Liver (tissue), 9 donors: ENCODE results near the gene PKD1. TPM values are rescaled to one million over a fixed set of nuclear protein-coding genes. Genes with fewer than 3 reads are reported as not detected.

Source experiments
- DNase-seq: peaks from one replicate; pipeline ENCODE4 v3.0.0-alpha.2; 2017; ENCODE audit warnings: low spot score
- H3K27ac ChIP-seq, 2 donors: one replicate each; pipeline ENCODE4 v1.7.0; 2013; ENCODE audit warnings: inconsistent platforms in 2 of 2, low read length in 2 of 2, control low read depth in 1 of 2, low read depth in 1 of 2, mild to moderate bottlenecking in 1 of 2
- H3K27me3 ChIP-seq, 4 donors: one replicate each; pipeline versions ENCODE4 v1.6.1 to v1.7.0; 2013; ENCODE audit warnings: low read length in 3 of 4, inconsistent platforms in 1 of 4, mild to moderate bottlenecking in 1 of 4, moderate library complexity in 1 of 4; ENCODE audit not compliant: control insufficient read depth in 4 of 4, insufficient read depth in 4 of 4
- H3K36me3 ChIP-seq, 4 donors: one replicate each; pipeline versions ENCODE4 v1.6.1 to v1.7.0; 2013; ENCODE audit warnings: low read length in 3 of 4, mild to moderate bottlenecking in 3 of 4, low read depth in 1 of 4, moderate library complexity in 1 of 4; ENCODE audit not compliant: control insufficient read depth in 4 of 4, insufficient read depth in 3 of 4
- H3K4me1 ChIP-seq, 4 donors: one replicate each; pipeline versions ENCODE4 v1.6.1 to v1.7.0; 2013; ENCODE audit warnings: low read length in 3 of 4, mild to moderate bottlenecking in 3 of 4, moderate library complexity in 1 of 4; ENCODE audit not compliant: control insufficient read depth in 4 of 4, insufficient read depth in 4 of 4
- H3K4me3 ChIP-seq, 3 donors: one replicate each; pipeline versions ENCODE4 v1.6.1 to v1.7.0; 2013; ENCODE audit warnings: low read length in 3 of 3, control low read depth in 1 of 3, low read depth in 1 of 3, mild to moderate bottlenecking in 1 of 3
- H3K9ac ChIP-seq, 2 donors: one replicate each; pipeline ENCODE4 v1.7.0; 2013; ENCODE audit warnings: low read length in 2 of 2, mild to moderate bottlenecking in 2 of 2, moderate library complexity in 2 of 2, control low read depth in 1 of 2, low read depth in 1 of 2
- H3K9me3 ChIP-seq, 4 donors: one replicate each; pipeline versions ENCODE4 v1.6.1 to v1.7.0; 2013; ENCODE audit warnings: low read length in 3 of 4; ENCODE audit not compliant: control insufficient read depth in 4 of 4
- EGR1 ChIP-seq, 2 donors: IDR thresholded peaks; 2 replicates each; pipeline ENCODE4 v1.6.1; 2016 to 2018; ENCODE audit warnings: antibody characterized with exemption in 2 of 2, low read depth in 2 of 2
- FOXA1 ChIP-seq: IDR thresholded peaks from 2 replicates; pipeline ENCODE4 v1.6.1; 2016; ENCODE audit warnings: antibody characterized with exemption
- FOXA2 ChIP-seq: IDR thresholded peaks from 2 replicates; pipeline ENCODE4 v1.6.1; 2016; ENCODE audit warnings: antibody characterized with exemption
- GABPA ChIP-seq, 2 donors: IDR thresholded peaks in 1 of 2; conservative IDR thresholded peaks in 1 of 2; 2 replicates each; pipeline ENCODE4 v1.6.1; 2016; ENCODE audit warnings: antibody characterized with exemption in 2 of 2, mild to moderate bottlenecking in 1 of 2, moderate library complexity in 1 of 2
- HNF4A ChIP-seq, 2 donors: conservative IDR thresholded peaks; 2 replicates each; pipeline ENCODE4 v1.6.1; 2016; ENCODE audit warnings: antibody characterized with exemption in 2 of 2, mild to moderate bottlenecking in 2 of 2
- HNF4G ChIP-seq: IDR thresholded peaks from 2 replicates; pipeline ENCODE4 v1.6.1; 2016; ENCODE audit warnings: antibody characterized with exemption
- JUND ChIP-seq, 2 donors: IDR thresholded peaks; 2 replicates each; pipeline ENCODE4 v1.6.1; 2016; ENCODE audit warnings: antibody characterized with exemption in 2 of 2
- NR2F2 ChIP-seq: IDR thresholded peaks from 2 replicates; pipeline ENCODE4 v1.6.1; 2016; ENCODE audit warnings: antibody characterized with exemption
- RAD21 ChIP-seq, 2 donors: IDR thresholded peaks; 2 replicates each; pipeline ENCODE4 v1.6.1; 2016; ENCODE audit warnings: antibody characterized with exemption in 2 of 2, mild to moderate bottlenecking in 2 of 2
- RXRA ChIP-seq, 2 donors: IDR thresholded peaks; 2 replicates each; pipeline ENCODE4 v1.6.1; 2017 to 2018; ENCODE audit warnings: antibody characterized with exemption in 2 of 2, mild to moderate bottlenecking in 1 of 2
- SP1 ChIP-seq: IDR thresholded peaks from 2 replicates; pipeline ENCODE4 v1.6.1; 2018; ENCODE audit warnings: antibody characterized with exemption, mild to moderate bottlenecking
- TAF1 ChIP-seq: conservative IDR thresholded peaks from 2 replicates; pipeline ENCODE4 v1.6.1; 2016; ENCODE audit warnings: antibody characterized with exemption, mild to moderate bottlenecking
- YY1 ChIP-seq: IDR thresholded peaks from 2 replicates; pipeline ENCODE4 v1.6.1; 2016; ENCODE audit warnings: antibody characterized with exemption, mild to moderate bottlenecking
- WGBS: extraction: QIAGEN DNeasy Blood & Tissue Kit; methylation state at CpG from one replicate; pipeline ENCODE4 v1.1.7; 2013; 5-methylcytosine and 5-hydroxymethylcytosine counted together
- polyA plus RNA-seq, 2 donors: library from polyadenylated mRNA; stranded (reverse) in 1 of 2; unstranded in 1 of 2; fragments of 200-250 nt in 1 of 2; fragments of >200 nt in 1 of 2; fragmentation: Nextera tagmentation in 1 of 2; extraction: Ambion mirVana in 1 of 2; gene quantifications; one replicate each; pipeline versions ENCODE4 v1.2.1 to v1.2.3, GENCODE V29; 2013 to 2015
- total RNA-seq, 2 donors: library from RNA; depleted of rRNA; stranded (reverse); fragments of >200 nt; gene quantifications; one replicate each; pipeline ENCODE4 v1.2.3, GENCODE V29; 2014
- TF ChIP-seq, protein P1 (sequence below): IDR thresholded peaks from 2 replicates; pipeline ENCODE4 v1.6.1; 2016; ENCODE audit warnings: antibody characterized with exemption, mild to moderate bottlenecking
- TF ChIP-seq, protein P2 (sequence below): fragments of 150-350 bp; IDR thresholded peaks from 2 replicates; pipeline ENCODE4 v1.5.1; 2017; ENCODE audit warnings: improper control_type of control experiment, low read depth, low read length; ENCODE audit not compliant: missing input control
- TF ChIP-seq, protein P3 (sequence below): IDR thresholded peaks from 2 replicates; pipeline ENCODE4 v1.6.1; 2016; ENCODE audit warnings: antibody characterized with exemption
- TF ChIP-seq, protein P4 (sequence below): IDR thresholded peaks from 2 replicates; pipeline ENCODE4 v1.6.1; 2016; ENCODE audit warnings: antibody characterized with exemption
- TF ChIP-seq, protein P5 (sequence below): IDR thresholded peaks from 2 replicates; pipeline ENCODE4 v1.6.1; 2016; ENCODE audit warnings: antibody characterized with exemption
- donor health status: healthy.
- donor health status: healthy.
- donor health status: healthy.
- donor health status: healthy.
- donor health status: healthy.

The PKD1 gene
- total and polyA plus RNA-seq, 4 donors = 8.0 to 58.4 (median 25.6) TPM

DNA sequence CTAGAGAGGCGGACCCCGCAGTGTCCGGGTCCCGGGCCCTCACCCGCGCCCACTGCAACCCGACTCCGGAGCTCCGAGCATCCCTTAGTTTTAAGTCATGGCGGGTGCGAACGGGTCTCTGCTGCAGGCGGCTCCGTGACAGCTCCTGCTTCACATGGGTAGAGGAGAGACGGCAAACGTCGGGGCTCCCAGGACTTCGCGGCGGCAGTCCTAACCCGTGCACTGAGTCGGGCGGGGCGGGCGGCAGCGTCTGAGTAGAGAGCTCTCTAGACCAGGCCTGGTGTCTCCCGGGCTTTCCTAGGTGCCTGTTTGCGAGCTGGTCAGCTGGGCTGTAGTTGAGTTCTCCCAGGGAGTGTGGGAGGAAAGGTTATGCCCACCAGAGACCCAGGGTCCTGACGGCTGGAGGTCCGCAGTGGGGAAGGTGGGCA lies 87.6 kb downstream of the PKD1 start:
- Histone ChIP-seq H3K36me3 (peaks cover under 1 to 17% (median 7%) of the 10 kb centered on the region in 4 donors), H3K27me3 (no peaks in the 10 kb centered on the region), H3K4me3 (peak overlapping the region; percentile 65 to 97 (median 89)), H3K27ac (peak overlapping the region; percentile 59 to 62), H3K4me1 (peaks cover 4 to 41% (median 28%) of the 10 kb centered on the region in 4 donors), H3K9ac (peak overlapping the region; percentile 54 to 58), H3K9me3 (no peaks in the 10 kb centered on the region)
- no peak for TF ChIP-seq RXRA (IDR thresholded peaks at IDR 0.05)
- WGBS = under 1% methylated on average over 30 of the region's 30 CpGs
- DNase-seq = no peak

DNA sequence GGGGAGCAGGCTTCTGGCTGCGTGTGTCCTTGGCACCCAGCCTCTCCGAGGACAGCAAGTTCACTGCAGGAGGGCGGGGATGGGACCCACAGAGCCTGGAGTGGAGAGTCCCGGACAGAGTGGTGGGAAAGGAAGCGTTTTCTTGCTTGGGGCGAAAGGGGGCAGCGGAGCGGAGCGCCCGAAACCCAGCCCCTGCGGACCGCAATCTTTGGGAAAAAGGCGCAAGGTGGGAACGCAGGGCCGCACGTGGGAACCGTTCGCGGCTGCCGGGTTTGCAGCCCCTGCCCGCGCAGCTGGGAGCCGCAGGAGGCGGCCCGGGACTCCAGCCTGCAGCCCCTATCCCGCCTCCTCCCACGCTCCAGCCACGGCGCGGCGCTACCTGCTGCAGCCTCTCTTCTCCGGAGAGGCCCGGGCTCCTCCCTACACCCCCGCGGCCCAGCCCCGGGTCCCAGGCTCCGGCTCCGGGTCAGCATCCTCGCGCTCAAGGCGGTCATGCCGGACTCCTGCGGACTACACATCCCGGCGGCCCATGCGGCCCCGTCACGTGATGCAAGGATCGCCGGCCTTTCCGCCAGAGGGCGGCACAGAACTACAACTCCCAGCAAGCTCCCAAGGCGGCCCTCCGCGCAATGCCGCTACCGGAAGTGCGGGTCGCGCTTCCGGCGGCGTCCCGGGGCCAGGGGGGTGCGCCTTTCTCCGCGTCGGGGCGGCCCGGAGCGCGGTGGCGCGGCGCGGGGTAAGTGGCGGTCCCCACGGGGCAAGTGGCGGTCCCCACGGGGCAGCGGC lies 88.2 kb downstream of the PKD1 start, which contains the start of the genes NTHL1 and TSC2:
Gene NTHL1 (minus strand): TSS at position 505 of the 786 bp plus-strand sequence. CDS start 11 bp downstream, at position 494.
Gene TSC2 (plus strand): TSS at position 656 of the 786 bp plus-strand sequence. CDS start 631 bp downstream, outside the sequence.
- Histone ChIP-seq H3K4me1 (peaks cover 4 to 44% (median 29%) of the 10 kb centered on the region in 4 donors), H3K9me3 (no peaks in the 10 kb centered on the region), H3K4me3 (peak within 1 kb of the TSS; percentile 65 to 97 (median 89)), H3K27me3 (no peaks in the 10 kb centered on the region), H3K36me3 (peaks cover 0 to 12% (median 7%) of the 10 kb centered on the region in 4 donors), H3K27ac (peak within 1 kb of the TSS; percentile 59 to 84), H3K9ac (peak within 1 kb of the TSS; percentile 58 to 65)
- TF ChIP-seq RXRA (IDR thresholded peaks at IDR 0.05) = peak; percentile 59 to 70
- no peak for TF ChIP-seq FOXA1
- TF ChIP-seq, protein P1, sequence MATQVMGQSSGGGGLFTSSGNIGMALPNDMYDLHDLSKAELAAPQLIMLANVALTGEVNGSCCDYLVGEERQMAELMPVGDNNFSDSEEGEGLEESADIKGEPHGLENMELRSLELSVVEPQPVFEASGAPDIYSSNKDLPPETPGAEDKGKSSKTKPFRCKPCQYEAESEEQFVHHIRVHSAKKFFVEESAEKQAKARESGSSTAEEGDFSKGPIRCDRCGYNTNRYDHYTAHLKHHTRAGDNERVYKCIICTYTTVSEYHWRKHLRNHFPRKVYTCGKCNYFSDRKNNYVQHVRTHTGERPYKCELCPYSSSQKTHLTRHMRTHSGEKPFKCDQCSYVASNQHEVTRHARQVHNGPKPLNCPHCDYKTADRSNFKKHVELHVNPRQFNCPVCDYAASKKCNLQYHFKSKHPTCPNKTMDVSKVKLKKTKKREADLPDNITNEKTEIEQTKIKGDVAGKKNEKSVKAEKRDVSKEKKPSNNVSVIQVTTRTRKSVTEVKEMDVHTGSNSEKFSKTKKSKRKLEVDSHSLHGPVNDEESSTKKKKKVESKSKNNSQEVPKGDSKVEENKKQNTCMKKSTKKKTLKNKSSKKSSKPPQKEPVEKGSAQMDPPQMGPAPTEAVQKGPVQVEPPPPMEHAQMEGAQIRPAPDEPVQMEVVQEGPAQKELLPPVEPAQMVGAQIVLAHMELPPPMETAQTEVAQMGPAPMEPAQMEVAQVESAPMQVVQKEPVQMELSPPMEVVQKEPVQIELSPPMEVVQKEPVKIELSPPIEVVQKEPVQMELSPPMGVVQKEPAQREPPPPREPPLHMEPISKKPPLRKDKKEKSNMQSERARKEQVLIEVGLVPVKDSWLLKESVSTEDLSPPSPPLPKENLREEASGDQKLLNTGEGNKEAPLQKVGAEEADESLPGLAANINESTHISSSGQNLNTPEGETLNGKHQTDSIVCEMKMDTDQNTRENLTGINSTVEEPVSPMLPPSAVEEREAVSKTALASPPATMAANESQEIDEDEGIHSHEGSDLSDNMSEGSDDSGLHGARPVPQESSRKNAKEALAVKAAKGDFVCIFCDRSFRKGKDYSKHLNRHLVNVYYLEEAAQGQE = no peak
- TF ChIP-seq, protein P2, sequence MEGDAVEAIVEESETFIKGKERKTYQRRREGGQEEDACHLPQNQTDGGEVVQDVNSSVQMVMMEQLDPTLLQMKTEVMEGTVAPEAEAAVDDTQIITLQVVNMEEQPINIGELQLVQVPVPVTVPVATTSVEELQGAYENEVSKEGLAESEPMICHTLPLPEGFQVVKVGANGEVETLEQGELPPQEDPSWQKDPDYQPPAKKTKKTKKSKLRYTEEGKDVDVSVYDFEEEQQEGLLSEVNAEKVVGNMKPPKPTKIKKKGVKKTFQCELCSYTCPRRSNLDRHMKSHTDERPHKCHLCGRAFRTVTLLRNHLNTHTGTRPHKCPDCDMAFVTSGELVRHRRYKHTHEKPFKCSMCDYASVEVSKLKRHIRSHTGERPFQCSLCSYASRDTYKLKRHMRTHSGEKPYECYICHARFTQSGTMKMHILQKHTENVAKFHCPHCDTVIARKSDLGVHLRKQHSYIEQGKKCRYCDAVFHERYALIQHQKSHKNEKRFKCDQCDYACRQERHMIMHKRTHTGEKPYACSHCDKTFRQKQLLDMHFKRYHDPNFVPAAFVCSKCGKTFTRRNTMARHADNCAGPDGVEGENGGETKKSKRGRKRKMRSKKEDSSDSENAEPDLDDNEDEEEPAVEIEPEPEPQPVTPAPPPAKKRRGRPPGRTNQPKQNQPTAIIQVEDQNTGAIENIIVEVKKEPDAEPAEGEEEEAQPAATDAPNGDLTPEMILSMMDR = peak; percentile 23
- TF ChIP-seq, protein P3, sequence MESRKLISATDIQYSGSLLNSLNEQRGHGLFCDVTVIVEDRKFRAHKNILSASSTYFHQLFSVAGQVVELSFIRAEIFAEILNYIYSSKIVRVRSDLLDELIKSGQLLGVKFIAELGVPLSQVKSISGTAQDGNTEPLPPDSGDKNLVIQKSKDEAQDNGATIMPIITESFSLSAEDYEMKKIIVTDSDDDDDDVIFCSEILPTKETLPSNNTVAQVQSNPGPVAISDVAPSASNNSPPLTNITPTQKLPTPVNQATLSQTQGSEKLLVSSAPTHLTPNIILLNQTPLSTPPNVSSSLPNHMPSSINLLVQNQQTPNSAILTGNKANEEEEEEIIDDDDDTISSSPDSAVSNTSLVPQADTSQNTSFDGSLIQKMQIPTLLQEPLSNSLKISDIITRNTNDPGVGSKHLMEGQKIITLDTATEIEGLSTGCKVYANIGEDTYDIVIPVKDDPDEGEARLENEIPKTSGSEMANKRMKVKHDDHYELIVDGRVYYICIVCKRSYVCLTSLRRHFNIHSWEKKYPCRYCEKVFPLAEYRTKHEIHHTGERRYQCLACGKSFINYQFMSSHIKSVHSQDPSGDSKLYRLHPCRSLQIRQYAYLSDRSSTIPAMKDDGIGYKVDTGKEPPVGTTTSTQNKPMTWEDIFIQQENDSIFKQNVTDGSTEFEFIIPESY = no peak
- peak; percentile 89 for TF ChIP-seq YY1
- TF ChIP-seq JUND (IDR thresholded peaks at IDR 0.05) = no peak
- TF ChIP-seq EGR1 (IDR thresholded peaks at IDR 0.05; ENCODE audit: low read depth in 2 of 2) = no peak
- peak in 1 of 2 donors; percentile 23 for TF ChIP-seq RAD21 (IDR thresholded peaks at IDR 0.05)
- TF ChIP-seq, protein P4, sequence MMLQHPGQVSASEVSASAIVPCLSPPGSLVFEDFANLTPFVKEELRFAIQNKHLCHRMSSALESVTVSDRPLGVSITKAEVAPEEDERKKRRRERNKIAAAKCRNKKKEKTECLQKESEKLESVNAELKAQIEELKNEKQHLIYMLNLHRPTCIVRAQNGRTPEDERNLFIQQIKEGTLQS = no peak
- TF ChIP-seq NR2F2 = no peak
- TF ChIP-seq HNF4G = no peak
- no peak for TF ChIP-seq FOXA2
- TF ChIP-seq TAF1 = no peak
- no peak for TF ChIP-seq SP1
- TF ChIP-seq HNF4A (conservative IDR thresholded peaks at IDR 0.05) = no peak
- TF ChIP-seq GABPA (IDR thresholded peaks at IDR 0.05 in 1 of 2, conservative IDR thresholded peaks at IDR 0.05 in 1 of 2) = peak; percentile 81 to 94
- TF ChIP-seq, protein P5, sequence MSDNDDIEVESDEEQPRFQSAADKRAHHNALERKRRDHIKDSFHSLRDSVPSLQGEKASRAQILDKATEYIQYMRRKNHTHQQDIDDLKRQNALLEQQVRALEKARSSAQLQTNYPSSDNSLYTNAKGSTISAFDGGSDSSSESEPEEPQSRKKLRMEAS = no peak
- peak; percentile 96 for DNase-seq
- under 1% methylated on average over 81 of the region's 81 CpGs for WGBS
